ENCODE measurements around the gene ANXA8.

DNA sequence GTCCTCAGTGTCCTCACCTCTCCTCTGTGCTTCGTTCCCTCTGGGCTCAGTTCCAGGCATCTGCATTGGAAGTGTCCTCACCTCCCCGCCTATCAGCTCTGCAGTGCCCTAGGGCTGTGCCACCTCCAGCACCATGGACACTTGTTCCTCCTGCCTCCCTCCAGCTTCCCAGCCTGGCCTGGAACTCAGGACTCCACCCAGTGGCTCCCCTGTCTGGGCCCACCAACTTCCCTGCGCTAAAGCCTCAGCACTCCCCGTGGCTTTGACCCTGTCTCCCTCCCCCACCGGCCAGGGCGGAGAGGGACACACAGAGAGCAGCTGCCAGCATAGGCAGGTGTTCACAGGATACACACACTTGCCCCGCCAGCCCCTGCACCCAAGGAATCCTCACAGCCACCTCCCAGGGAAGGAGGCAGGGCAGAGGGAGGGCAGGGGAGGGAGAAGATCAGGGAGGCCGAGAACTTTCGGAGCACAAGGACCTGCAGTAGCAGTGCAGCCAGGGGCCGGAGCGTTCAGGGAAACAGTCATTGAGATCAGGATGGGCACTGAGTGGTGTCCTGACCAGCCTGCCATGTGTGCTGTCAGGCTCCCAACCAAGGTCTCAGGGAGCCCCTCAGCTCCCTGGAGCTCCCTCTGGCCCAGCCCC is 31.3 kb downstream of the ANXA8 start:
- TF ChIP-seq, protein P1, sequence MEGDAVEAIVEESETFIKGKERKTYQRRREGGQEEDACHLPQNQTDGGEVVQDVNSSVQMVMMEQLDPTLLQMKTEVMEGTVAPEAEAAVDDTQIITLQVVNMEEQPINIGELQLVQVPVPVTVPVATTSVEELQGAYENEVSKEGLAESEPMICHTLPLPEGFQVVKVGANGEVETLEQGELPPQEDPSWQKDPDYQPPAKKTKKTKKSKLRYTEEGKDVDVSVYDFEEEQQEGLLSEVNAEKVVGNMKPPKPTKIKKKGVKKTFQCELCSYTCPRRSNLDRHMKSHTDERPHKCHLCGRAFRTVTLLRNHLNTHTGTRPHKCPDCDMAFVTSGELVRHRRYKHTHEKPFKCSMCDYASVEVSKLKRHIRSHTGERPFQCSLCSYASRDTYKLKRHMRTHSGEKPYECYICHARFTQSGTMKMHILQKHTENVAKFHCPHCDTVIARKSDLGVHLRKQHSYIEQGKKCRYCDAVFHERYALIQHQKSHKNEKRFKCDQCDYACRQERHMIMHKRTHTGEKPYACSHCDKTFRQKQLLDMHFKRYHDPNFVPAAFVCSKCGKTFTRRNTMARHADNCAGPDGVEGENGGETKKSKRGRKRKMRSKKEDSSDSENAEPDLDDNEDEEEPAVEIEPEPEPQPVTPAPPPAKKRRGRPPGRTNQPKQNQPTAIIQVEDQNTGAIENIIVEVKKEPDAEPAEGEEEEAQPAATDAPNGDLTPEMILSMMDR (conservative IDR thresholded peaks at IDR 0.05): no peak
- TF ChIP-seq EZH2 (IDR thresholded peaks at IDR 0.05; ENCODE audit: low read depth): no peak

Data from PC-9 (cell line).